NCI-H510A treated with DMSO at 0.1 percent for 48 hours (cell line): ENCODE results near the gene IL13.

ENCODE experiments used
- DNase-seq: peaks from one replicate; lab custom pipeline; 2025; lab: John Stamatoyannopoulos, UW

Gene IL13

GRCh38 chr5:132669966-132670882 is 12.3 kb downstream of the IL13 start:
- DNase-seq: no peak

DNA sequence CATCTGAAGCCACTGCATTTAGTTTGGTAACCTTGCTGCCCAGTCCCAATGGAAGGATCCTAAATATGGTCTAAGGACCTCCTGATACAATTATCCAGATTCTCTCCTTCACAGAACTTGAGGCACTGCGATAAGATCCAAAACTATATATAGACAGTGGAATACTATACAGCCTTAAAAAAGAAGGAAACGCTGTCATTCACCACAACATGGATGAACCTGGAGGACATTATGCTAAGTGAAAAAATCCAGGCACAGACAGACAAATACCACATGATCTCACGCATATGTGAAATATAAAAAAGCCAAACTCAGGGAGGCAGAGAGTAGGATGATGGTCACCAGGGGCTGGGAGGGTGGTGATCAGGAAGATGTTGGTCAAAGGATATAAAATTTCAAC is 13.0 kb downstream of the IL13 start:
- DNase-seq: no peak

GRCh38 chr5:132673488-132673887 is 15.5 kb downstream of the IL13 start:
- DNase-seq: no peak

GRCh38 chr5:132673939-132674630 is 16.1 kb downstream of the IL13 start, which contains the start of gene IL4:
Gene IL4 (plus strand): TSS chr5:132673989. CDS start chr5:132674051, 62 bp downstream.
- DNase-seq: no peak

- no peak for DNase-seq
These were observed 16.9 kb downstream of the IL13 start for GRCh38 chr5:132674671-132675506.

DNA sequence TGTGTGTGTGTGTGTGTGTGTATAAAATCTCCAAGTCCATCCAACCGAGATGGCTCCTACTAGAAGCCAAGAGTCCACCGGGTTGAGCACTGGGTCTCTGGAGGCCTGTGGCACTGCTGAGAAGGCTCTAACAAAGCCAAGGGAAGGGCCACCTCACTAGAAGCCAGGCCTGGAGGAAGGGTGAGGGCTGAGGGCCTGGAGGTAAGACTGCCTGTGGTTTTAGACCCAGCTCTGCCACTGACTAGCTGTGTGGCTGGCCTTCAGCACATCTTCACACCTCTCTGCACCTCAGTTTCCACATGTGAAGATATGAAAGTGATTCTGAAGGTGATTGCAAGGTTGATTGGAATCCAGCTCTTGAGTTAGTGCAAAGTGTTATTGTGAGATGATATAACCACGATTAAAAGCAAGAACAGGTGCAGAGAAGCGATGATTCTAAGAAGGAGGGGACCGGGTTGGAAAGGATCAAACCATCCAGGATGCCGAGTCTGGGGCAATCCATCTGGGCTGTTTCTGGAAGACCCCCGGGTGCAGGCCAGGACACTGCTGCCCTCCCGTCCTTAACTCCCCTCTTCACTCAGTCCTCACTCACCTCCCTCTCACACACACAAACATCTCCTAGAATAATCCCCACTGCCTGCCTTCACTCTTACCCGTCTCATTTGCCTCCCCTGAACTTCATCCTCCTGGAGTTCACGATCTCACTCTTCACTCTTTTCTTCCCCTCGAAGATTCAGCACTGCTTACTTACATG is 18.1 kb downstream of the IL13 start:
- DNase-seq: no peak

DNA sequence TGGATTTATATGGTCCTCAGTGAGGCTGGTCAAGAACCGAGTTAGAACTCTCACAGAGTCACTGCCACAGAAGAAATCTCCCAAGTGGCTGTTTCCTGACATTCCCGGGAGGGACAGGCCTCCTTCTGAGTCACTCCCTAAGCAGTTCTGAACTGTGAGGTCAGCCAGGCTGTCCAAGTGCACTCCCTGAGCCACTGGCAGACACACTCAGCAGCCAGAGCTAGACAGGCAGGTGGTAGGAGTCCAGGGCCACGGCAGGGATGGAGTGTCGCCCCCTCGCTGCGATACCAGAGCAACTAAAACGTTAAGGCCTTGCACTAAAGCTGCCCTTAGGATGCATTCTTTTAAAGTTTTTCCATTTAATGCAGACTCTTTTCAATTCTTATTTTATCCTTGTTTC is 19.2 kb downstream of the IL13 start:
- no peak for DNase-seq

- DNase-seq: no peak
These were observed 19.9 kb downstream of the IL13 start for GRCh38 chr5:132677682-132678400.

GRCh38 chr5:132678735-132679134 is 20.8 kb downstream of the IL13 start:
- DNase-seq: no peak

- DNase-seq: no peak
These were observed 21.2 kb downstream of the IL13 start for GRCh38 chr5:132679166-132679565.

GRCh38 chr5:132679717-132680380 is 21.9 kb downstream of the IL13 start:
- DNase-seq: no peak

DNA sequence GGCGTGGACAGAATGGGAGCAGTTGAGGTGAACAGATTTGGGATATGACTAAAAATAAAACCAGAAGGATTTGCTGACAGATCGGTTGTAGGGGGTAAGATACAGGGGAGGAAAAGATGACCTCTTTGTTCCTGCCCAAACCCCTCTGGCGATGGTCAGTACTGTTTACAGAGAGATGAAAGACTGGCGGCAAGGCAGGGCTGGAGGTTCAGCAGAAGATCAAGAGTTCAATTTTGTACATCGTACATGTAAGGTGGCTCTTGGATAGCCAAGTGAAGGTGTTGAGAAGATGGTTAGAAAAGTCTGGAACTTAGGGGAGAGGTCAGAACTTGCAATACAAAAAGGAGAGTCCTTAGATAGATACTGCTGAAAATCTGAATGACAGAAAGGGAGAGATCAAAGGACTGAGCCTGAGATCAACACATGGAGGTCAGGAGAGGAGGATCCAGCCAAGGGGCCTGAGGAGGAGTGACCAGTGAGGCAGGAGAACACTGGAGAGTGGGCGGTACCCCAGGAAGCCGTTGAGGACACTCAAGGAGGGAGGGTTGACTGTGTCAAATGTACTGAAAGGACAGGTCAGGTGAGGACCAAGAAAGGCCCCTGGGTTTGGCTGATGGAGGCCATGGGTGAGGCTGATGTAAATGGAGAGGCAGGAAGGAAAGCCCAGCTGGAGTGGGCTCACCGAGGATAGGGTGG is 23.0 kb downstream of the IL13 start:
- no peak for DNase-seq

- DNase-seq: no peak
These were observed 23.5 kb downstream of the IL13 start for GRCh38 chr5:132681476-132681831.

- DNase-seq: no peak
These were observed 24.0 kb downstream of the IL13 start for GRCh38 chr5:132681983-132682382.

- DNase-seq: no peak
These were observed 26.5 kb downstream of the IL13 start for GRCh38 chr5:132684491-132684890.

DNA sequence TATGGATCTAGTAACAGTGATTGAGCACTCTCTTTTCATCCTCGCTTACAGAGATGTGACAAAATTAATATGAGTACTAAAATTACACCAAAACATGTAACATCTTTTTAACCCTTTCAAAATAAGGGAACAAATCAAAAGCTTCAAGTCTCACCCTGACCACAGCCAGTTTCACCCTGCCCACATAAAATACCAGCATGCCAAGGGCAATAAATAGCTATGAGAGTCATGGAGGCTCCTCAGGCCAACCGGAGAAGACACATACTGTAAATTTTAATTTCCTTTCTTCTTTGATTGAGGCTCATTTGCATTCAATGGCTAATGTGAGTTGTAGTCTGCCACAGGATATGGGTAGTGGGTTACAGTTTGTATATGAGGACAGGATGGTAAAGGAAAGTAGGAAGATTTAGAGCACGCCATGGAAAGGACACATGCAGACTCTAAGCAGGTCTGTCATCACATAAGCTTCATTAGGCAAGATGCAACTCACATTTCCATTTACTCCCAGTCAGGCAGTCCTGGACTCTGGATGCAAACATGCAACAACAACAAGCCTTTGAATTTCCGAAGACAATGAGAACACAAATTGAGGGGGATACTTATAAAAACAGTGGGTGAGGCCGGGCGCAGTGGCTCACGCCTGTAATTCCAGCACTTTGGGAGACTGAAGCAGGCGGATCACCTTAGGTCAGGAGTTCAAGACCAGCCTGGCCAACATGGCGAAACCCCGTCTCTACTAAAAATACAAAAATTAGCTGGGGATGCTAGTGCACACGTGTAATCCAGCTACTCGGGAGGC is 27.1 kb downstream of the IL13 start:
- DNase-seq: no peak

- DNase-seq: no peak
These were observed 28.2 kb downstream of the IL13 start for GRCh38 chr5:132686193-132686592.

- no peak for DNase-seq
These were observed 30.0 kb downstream of the IL13 start for GRCh38 chr5:132687995-132688394.
